Prostate gland (tissue), 2 donors: ENCODE data around the gene ADSS2.

Source experiments
- POLR2A ChIP-seq: fragments of 450-650 bp; IDR thresholded peaks from one replicate; pipeline ENCODE4 v1.6.1; 2016; ENCODE audit warnings: antibody characterized with exemption, mild to moderate bottlenecking
- TF ChIP-seq, protein P1 (sequence below), 4 experiments: fragments of 200-600 bp in 2 of 4; fragments of 450-650 bp in 2 of 4; sonication (generic) in 2 of 4; IDR thresholded peaks; 1 replicate in 3 of 4; 2 replicates in 1 of 4; pipeline ENCODE4 v1.5.1; 2016 to 2019; ENCODE audit warnings: antibody characterized with exemption in 4 of 4, mild to moderate bottlenecking in 2 of 4, moderate library complexity in 2 of 4

DNA sequence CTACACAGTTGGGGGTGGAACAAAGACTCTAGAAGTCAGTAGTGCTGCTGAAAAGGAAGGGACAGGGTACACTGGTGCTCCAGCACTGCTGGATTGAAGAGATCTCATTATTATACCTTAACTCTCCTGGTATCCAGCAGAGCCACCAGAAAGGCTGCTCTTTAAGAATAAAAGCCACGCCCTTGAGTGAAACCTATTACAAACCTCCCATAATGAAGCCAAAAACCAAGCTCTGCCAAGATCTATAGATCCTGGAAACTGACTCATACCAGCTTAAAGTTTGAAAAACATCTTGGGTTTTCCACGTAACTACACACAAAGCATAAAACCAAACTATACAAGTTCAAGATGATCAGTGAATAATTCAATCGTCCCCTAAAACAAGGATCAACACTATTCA, 38.0 kb downstream of the ADSS2 start:
- TF ChIP-seq, protein P1, sequence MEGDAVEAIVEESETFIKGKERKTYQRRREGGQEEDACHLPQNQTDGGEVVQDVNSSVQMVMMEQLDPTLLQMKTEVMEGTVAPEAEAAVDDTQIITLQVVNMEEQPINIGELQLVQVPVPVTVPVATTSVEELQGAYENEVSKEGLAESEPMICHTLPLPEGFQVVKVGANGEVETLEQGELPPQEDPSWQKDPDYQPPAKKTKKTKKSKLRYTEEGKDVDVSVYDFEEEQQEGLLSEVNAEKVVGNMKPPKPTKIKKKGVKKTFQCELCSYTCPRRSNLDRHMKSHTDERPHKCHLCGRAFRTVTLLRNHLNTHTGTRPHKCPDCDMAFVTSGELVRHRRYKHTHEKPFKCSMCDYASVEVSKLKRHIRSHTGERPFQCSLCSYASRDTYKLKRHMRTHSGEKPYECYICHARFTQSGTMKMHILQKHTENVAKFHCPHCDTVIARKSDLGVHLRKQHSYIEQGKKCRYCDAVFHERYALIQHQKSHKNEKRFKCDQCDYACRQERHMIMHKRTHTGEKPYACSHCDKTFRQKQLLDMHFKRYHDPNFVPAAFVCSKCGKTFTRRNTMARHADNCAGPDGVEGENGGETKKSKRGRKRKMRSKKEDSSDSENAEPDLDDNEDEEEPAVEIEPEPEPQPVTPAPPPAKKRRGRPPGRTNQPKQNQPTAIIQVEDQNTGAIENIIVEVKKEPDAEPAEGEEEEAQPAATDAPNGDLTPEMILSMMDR (IDR thresholded peaks at IDR 0.05), result no peak
- TF ChIP-seq POLR2A, result no peak
